GM12878 (cell line): ENCODE results near the gene RASGRP2.

Experiments
- CTCF ChIP-seq, 3 experiments: IDR thresholded peaks in 2 of 3; conservative IDR thresholded peaks in 1 of 3; 2 replicates each; pipeline ENCODE4 v1.5.1; 2011; ENCODE audit warnings: low read depth in 3 of 3, low read length in 3 of 3, mild to moderate bottlenecking in 3 of 3, control low read depth in 2 of 3, moderate library complexity in 2 of 3, inconsistent platforms in 1 of 3, mixed read lengths in 1 of 3; ENCODE audit not compliant: control insufficient read depth in 2 of 3, insufficient read depth in 1 of 3; ENCODE audit errors: extremely low read depth in 1 of 3
- E2F4 ChIP-seq: IDR thresholded peaks from 2 replicates; pipeline ENCODE4 v1.6.1; 2012; ENCODE audit warnings: low read depth, low read length, improper control_type of control experiment
- EGR1 ChIP-seq, 2 experiments: IDR thresholded peaks; 1 replicate in 1 of 2; 2 replicates in 1 of 2; pipeline ENCODE4 v1.6.1; 2011 to 2012; ENCODE audit warnings: low read depth in 2 of 2, low read length in 2 of 2, borderline replicate concordance in 1 of 2, mild to moderate bottlenecking in 1 of 2, moderate library complexity in 1 of 2
- MTA2 ChIP-seq: fragments of 450-650 bp; IDR thresholded peaks from 2 replicates; pipeline ENCODE4 v1.6.1; 2016; ENCODE audit warnings: low read depth, mild to moderate bottlenecking, moderate library complexity
- POLR2AphosphoS2 ChIP-seq: IDR thresholded peaks from 2 replicates; pipeline ENCODE4 v1.6.1; 2011; ENCODE audit warnings: low read depth, mild to moderate bottlenecking, low read length, improper control_type of control experiment, moderate library complexity
- POLR2AphosphoS5 ChIP-seq: IDR thresholded peaks from 2 replicates; pipeline ENCODE4 v1.6.1; 2011; ENCODE audit warnings: mild to moderate bottlenecking, low read length, inconsistent platforms
- RBBP5 ChIP-seq: fragments of 200-600 bp; sonication (generic); conservative IDR thresholded peaks from 2 replicates; pipeline ENCODE4 v1.6.1; 2016
- SP1 ChIP-seq: IDR thresholded peaks from one replicate; pipeline ENCODE4 v1.6.1; 2011; ENCODE audit warnings: low read depth, low read length
- TBL1XR1 ChIP-seq: IDR thresholded peaks from 2 replicates; pipeline ENCODE4 v1.6.1; 2012; ENCODE audit warnings: low read depth, low read length, improper control_type of control experiment
- ZNF274 ChIP-seq: IDR thresholded peaks from one replicate; pipeline ENCODE4 v1.8.0; 2011; ENCODE audit not compliant: insufficient read length, insufficient read depth

DNA sequence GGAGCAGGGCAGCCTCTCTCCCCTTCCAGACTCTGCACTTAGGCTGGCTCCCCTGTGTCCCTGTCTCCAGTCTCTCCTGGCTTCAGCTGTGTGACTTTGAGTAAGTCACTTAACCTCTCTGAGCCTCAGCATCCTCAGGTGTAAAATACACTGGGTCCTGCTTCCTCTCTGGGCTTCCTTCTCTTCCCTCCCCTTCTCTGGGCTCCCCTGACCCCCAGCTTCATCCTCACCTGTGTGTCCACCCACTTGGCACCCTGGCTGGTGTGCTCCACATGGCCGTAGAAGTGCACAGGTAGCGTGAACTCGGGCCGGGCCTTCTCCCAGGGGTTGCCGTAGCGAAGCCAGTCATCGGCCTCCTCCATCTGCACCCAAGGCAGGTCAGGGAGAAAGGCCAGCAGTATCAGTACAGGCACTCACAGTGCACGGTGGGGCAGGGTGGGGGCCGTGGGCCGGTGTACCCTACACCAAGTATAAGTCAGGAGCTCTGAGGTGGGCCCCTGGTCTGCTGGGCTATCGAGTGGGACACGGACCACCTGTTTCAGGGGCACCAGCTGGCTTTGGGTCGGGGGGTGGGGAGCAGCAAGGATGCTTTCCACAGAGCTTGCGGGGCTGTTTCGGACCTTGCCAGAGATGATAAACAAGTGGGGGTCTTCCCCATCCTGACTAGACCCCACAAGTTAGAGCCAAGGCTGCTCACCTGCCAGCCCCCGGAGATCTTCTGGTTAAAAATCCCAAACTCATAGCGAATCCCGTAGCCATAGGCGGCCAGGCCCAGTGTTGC, 13.8 kb upstream of the RASGRP2 start:
- TF ChIP-seq CTCF (IDR thresholded peaks at IDR 0.05 in 2 of 3, conservative IDR thresholded peaks at IDR 0.05 in 1 of 3; ENCODE audit: control insufficient read depth in 2 of 3, extremely low read depth in 1 of 3, insufficient read depth in 1 of 3, low read depth in 3 of 3, low read length in 3 of 3) (no peak), MTA2 (no peak), TBL1XR1 (no peak), SP1 (no peak), EGR1 (IDR thresholded peaks at IDR 0.05; ENCODE audit: borderline replicate concordance in 1 of 2, low read depth in 2 of 2, low read length in 2 of 2) (no peak), POLR2AphosphoS5 (no peak), RBBP5 (no peak), ZNF274 (no peak), POLR2AphosphoS2 (no peak), E2F4 (no peak)
